Measurements from ENCODE around the gene PPP1R13B. TPM values are rescaled to one million over a fixed set of nuclear protein-coding genes. Genes with fewer than 3 reads are reported as not detected.

The PPP1R13B gene
- total RNA-seq, 1 donor from 2014 or later = 53.0 TPM

DNA sequence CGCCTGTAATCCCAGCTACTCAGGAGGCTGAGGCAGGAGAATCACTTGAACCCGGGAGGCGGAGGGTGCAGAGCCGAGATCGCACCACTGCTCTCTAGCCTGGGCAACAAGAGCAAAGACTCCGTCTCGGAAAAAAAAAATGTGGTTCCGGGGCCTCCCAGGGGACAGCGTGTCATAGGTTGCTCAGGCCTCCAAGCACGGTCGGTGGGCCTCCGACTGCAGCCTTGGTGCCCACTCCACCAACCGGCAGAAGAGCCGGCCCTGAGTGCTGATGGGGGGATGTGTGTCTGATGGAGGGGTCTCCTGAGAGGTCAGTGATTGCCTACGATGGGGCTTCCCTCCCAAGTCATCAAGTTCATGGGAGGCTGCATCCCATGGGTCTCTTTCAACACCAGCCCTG, 115.9 kb downstream of the PPP1R13B start:
- Mint-ChIP-seq H3K36me3 (peaks cover 18% of the 10 kb centered on the region), H3K9me3 (no peaks in the 10 kb centered on the region), H3K27me3 (ENCODE audit: low read depth) (no peaks in the 10 kb centered on the region), H3K27ac (no peak overlapping the region), H3K4me3 (no peak overlapping the region), H3K4me1 (peaks cover 23% of the 10 kb centered on the region)
- TF ChIP-seq, protein P1, sequence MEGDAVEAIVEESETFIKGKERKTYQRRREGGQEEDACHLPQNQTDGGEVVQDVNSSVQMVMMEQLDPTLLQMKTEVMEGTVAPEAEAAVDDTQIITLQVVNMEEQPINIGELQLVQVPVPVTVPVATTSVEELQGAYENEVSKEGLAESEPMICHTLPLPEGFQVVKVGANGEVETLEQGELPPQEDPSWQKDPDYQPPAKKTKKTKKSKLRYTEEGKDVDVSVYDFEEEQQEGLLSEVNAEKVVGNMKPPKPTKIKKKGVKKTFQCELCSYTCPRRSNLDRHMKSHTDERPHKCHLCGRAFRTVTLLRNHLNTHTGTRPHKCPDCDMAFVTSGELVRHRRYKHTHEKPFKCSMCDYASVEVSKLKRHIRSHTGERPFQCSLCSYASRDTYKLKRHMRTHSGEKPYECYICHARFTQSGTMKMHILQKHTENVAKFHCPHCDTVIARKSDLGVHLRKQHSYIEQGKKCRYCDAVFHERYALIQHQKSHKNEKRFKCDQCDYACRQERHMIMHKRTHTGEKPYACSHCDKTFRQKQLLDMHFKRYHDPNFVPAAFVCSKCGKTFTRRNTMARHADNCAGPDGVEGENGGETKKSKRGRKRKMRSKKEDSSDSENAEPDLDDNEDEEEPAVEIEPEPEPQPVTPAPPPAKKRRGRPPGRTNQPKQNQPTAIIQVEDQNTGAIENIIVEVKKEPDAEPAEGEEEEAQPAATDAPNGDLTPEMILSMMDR (IDR thresholded peaks at IDR 0.05; ENCODE audit: unreplicated experiment) = no peak
- DNase-seq (ENCODE audit: low spot score in 2 of 2, unreplicated experiment in 2 of 2) = no peak

- Mint-ChIP-seq H3K4me1 (peaks cover 16% of the 10 kb centered on the region), H3K27me3 (ENCODE audit: low read depth) (no peaks in the 10 kb centered on the region), H3K27ac (no peak overlapping the region), H3K4me3 (no peak overlapping the region), H3K9me3 (no peaks in the 10 kb centered on the region), H3K36me3 (peaks cover 18% of the 10 kb centered on the region)
- TF ChIP-seq, protein P1 (IDR thresholded peaks at IDR 0.05; ENCODE audit: unreplicated experiment) = no peak
- DNase-seq (ENCODE audit: low spot score in 2 of 2, unreplicated experiment in 2 of 2) = no peak
Observed at GRCh38 chr14:103730490-103731035, 116.8 kb downstream of the PPP1R13B start.

DNA sequence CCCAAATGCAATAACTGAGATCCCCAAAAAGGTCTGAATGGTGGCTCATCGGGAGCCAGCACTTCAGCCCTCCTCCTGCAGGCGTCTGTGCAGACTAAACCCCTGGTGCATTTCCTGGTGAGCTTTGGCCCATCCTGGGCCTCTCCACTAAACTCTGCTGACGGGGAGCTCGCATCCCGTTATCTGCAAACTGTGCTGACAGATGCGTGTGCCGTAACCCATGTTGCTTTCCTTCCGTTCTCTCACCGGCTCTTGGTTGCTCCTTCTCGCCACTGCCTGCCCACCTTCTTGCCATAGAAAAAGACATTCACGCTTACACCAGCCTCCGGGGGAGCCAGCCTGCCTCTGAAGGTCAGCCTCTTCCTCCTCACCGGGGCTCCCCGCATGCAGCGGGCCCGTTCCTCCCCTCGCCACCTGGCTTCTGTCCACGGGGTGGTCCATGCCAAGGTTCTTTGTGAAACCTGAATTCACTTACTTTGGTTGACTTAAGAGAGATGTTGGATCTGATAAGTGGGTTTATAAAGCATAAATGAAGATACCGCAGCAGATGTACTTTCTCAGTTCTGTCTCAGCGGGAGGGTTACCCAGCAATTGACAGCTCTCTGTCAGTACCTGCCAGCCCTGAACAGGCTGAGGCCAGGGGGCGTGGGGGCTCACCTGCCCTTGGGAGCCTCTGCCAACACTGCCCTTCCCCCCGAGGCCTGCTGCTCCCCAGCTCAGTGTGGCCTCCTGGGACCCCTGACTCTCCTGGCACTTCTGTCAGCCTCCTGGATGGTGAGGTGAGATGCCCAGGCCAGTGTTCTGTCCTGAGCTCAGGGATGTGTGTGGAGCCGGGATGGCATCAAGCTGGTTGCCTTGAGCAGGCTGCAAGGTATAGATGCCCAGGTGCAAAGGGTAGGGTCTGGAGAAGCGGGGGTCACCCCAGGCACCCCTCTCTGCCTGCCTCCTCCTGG, 117.6 kb downstream of the PPP1R13B start:
- TF ChIP-seq, protein P1 (IDR thresholded peaks at IDR 0.05; ENCODE audit: unreplicated experiment) = no peak
- Mint-ChIP-seq H3K9me3 (no peaks in the 10 kb centered on the region), H3K27ac (no peak overlapping the region), H3K4me1 (peaks cover 14% of the 10 kb centered on the region), H3K27me3 (ENCODE audit: low read depth) (no peaks in the 10 kb centered on the region), H3K4me3 (no peak overlapping the region), H3K36me3 (peaks cover 18% of the 10 kb centered on the region)
- no peak for DNase-seq (ENCODE audit: low spot score in 2 of 2, unreplicated experiment in 2 of 2)

DNA sequence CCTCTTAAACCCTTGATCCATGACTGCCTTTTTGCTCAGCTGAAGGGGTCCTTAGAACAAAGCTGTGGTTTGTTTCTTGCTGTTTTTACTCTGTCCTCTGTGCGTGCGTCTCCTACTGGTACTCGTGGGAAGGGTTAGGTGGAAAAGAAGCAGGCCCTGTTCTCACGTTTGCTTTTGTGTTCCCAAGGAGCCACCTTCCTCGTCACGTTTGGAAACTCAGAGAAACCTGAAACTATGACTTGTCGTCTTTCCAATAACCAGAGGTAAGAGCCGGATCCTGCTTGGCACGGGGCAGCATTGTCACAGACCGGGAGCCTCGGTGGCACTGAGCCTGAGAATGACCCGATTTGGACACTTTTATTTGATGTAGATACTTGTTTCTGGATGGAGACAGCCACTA, 118.7 kb downstream of the PPP1R13B start:
- no peaks in the 10 kb centered on the region for H3K27me3 Mint-ChIP-seq (ENCODE audit: low read depth)
- TF ChIP-seq, protein P1 (IDR thresholded peaks at IDR 0.05; ENCODE audit: unreplicated experiment) = no peak
- H3K27ac Mint-ChIP-seq = no peak overlapping the region
- DNase-seq (ENCODE audit: low spot score in 2 of 2, unreplicated experiment in 2 of 2) = no peak
- H3K4me3 Mint-ChIP-seq = no peak overlapping the region
- H3K9me3 Mint-ChIP-seq = no peaks in the 10 kb centered on the region
- peaks cover 11% of the 10 kb centered on the region for H3K4me1 Mint-ChIP-seq
- H3K36me3 Mint-ChIP-seq = peaks cover 13% of the 10 kb centered on the region

GRCh38 chr14:103728141-103728540, 119.2 kb downstream of the PPP1R13B start:
- Mint-ChIP-seq H3K4me1 (peaks cover 5% of the 10 kb centered on the region), H3K36me3 (peaks cover 13% of the 10 kb centered on the region), H3K27ac (no peak overlapping the region), H3K4me3 (no peak overlapping the region), H3K27me3 (ENCODE audit: low read depth) (no peaks in the 10 kb centered on the region), H3K9me3 (no peaks in the 10 kb centered on the region)
- DNase-seq (ENCODE audit: low spot score in 2 of 2, unreplicated experiment in 2 of 2) = no peak
- TF ChIP-seq, protein P1 (IDR thresholded peaks at IDR 0.05; ENCODE audit: unreplicated experiment) = no peak

Measured in mesothelial cell of epicardium (in vitro differentiated cells).